KMS-11 (cell line): Measurements from ENCODE around the gene RNF41.

Experiments
- H2AFZ ChIP-seq: fragments of 200-600 bp; sonication (generic); 2 replicates; pipeline ENCODE4 v1.6.1; 2016; ENCODE audit warnings: antibody characterized with exemption, mixed run types, low read depth
- H3K27ac ChIP-seq: fragments of 200-600 bp; sonication (generic); 2 replicates; pipeline ENCODE4 v1.6.1; 2016; ENCODE audit warnings: mild to moderate bottlenecking, mixed run types
- H3K27me3 ChIP-seq: fragments of 200-600 bp; sonication (generic); 2 replicates; pipeline ENCODE4 v1.6.1; 2017; ENCODE audit warnings: mild to moderate bottlenecking, low read depth, mixed run types, moderate library complexity; ENCODE audit not compliant: insufficient read depth
- H3K36me3 ChIP-seq: fragments of 200-600 bp; sonication (generic); 2 replicates; pipeline ENCODE4 v1.6.1; 2017; ENCODE audit warnings: mild to moderate bottlenecking, mixed run types; ENCODE audit not compliant: insufficient read depth
- H3K4me1 ChIP-seq: fragments of 200-600 bp; sonication (generic); 2 replicates; pipeline ENCODE4 v1.6.1; 2016; ENCODE audit warnings: mild to moderate bottlenecking, low read depth, mixed run types; ENCODE audit not compliant: poor library complexity, severe bottlenecking
- H3K4me2 ChIP-seq: fragments of 200-600 bp; sonication (generic); 2 replicates; pipeline ENCODE4 v1.7.0; 2016; ENCODE audit warnings: mild to moderate bottlenecking, mixed run types
- H3K4me3 ChIP-seq: fragments of 200-600 bp; sonication (generic); IDR thresholded peaks from 2 replicates; pipeline ENCODE4 v1.6.1; 2017; ENCODE audit warnings: low read depth, low read length, mixed read lengths; ENCODE audit not compliant: insufficient read depth
- H3K79me2 ChIP-seq: fragments of 200-600 bp; sonication (generic); 2 replicates; pipeline ENCODE4 v1.6.1; 2016; ENCODE audit warnings: low read depth, mixed run types; ENCODE audit not compliant: insufficient read depth
- H3K9ac ChIP-seq: fragments of 200-600 bp; sonication (generic); 2 replicates; pipeline ENCODE4 v1.6.1; 2016; ENCODE audit warnings: mild to moderate bottlenecking, mixed run types
- H4K20me1 ChIP-seq: fragments of 200-600 bp; sonication (generic); 2 replicates; pipeline ENCODE4 v1.6.1; 2016; ENCODE audit warnings: mild to moderate bottlenecking, mixed run types; ENCODE audit not compliant: insufficient read depth
- TF ChIP-seq, protein P1 (sequence below): fragments of 200-600 bp; sonication (generic); conservative IDR thresholded peaks from 2 replicates; pipeline ENCODE4 v1.6.1; 2017; ENCODE audit warnings: low read depth, mild to moderate bottlenecking, antibody characterized with exemption, low read length, moderate library complexity, mixed read lengths

The RNF41 gene

DNA sequence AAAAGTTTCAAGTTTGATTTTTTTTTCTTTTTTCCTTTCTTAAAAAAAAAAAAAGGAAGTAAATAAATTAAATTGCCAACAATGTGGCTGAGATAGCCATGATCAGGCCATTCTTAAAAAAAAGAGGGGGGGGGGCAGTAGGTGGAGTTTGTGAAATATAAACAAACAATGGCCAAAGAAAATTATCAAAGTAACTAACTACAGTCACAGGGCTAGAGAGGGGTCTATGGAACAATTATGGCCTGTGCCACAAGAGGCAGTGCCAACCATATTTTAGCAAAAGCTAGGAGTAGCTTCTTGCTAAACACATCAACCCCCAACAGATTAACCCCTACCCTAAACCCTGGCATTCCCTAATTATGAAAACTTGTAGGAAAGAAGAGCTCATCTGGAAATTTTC lies 16.3 kb downstream of the RNF41 start:
- H3K79me2 ChIP-seq, result no peaks in the 10 kb centered on the region
- no peaks in the 10 kb centered on the region; the same call in 1 of the 2 replicates for H3K36me3 ChIP-seq
- no peak overlapping the region for H3K9ac ChIP-seq
- H3K4me1 ChIP-seq, result peaks cover 5% of the 10 kb centered on the region
- no peak overlapping the region for H2AFZ ChIP-seq
- no peak overlapping the region for H3K4me3 ChIP-seq
- TF ChIP-seq, protein P1, sequence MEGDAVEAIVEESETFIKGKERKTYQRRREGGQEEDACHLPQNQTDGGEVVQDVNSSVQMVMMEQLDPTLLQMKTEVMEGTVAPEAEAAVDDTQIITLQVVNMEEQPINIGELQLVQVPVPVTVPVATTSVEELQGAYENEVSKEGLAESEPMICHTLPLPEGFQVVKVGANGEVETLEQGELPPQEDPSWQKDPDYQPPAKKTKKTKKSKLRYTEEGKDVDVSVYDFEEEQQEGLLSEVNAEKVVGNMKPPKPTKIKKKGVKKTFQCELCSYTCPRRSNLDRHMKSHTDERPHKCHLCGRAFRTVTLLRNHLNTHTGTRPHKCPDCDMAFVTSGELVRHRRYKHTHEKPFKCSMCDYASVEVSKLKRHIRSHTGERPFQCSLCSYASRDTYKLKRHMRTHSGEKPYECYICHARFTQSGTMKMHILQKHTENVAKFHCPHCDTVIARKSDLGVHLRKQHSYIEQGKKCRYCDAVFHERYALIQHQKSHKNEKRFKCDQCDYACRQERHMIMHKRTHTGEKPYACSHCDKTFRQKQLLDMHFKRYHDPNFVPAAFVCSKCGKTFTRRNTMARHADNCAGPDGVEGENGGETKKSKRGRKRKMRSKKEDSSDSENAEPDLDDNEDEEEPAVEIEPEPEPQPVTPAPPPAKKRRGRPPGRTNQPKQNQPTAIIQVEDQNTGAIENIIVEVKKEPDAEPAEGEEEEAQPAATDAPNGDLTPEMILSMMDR, result peak; percentile 39
- H4K20me1 ChIP-seq, result no peaks in the 10 kb centered on the region
- H3K27me3 ChIP-seq, result no peaks in the 10 kb centered on the region
- H3K4me2 ChIP-seq, result no peak overlapping the region
- no peak overlapping the region for H3K27ac ChIP-seq

DNA sequence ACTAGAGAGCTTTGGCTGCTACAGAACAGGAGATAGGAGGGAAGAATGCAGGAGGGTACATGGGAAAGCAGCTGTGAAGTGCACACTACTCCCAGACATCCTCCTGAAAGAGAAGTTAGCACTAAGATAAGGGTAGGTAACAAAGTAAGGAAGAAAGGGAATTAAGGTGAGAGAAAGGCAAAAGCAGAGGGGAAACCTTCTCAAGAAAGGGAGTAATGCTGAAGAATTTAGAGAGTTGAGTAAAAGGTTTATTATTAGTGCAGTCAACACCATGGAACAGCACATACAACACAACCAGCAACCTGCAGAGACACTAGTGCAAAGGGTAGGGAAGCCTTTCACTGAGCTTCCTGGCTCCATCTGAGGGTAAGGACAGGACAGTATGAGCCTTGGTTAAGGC lies 17.4 kb downstream of the RNF41 start:
- Histone ChIP-seq H3K4me2 (no peak overlapping the region), H3K4me3 (no peak overlapping the region), H3K36me3 (no peaks in the 10 kb centered on the region), H3K9ac (no peak overlapping the region), H3K4me1 (peaks cover 5% of the 10 kb centered on the region), H3K79me2 (no peaks in the 10 kb centered on the region), H3K27me3 (no peaks in the 10 kb centered on the region), H3K27ac (no peak overlapping the region), H2AFZ (no peak overlapping the region), H4K20me1 (no peaks in the 10 kb centered on the region)
- TF ChIP-seq, protein P1, result no peak

DNA sequence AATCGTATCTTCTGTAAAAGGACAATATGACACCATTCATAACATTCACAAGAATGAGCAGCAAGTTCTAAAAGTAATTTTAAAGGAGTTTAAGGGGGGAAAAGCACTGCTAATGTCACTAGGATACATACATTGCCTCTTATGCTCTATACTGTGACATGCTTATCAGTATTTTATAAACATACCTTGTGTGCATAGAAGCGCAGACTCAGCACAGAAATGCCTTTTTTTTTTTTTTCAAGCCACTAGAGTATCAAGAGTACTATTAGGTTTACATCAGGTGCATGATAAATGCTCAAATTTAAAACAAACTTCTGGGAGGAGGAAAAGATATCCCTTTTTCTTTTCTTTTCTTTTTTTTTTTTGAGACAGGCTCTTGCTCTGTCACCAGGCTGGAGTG lies 18.9 kb downstream of the RNF41 start:
- no peaks in the 10 kb centered on the region for H3K79me2 ChIP-seq

DNA sequence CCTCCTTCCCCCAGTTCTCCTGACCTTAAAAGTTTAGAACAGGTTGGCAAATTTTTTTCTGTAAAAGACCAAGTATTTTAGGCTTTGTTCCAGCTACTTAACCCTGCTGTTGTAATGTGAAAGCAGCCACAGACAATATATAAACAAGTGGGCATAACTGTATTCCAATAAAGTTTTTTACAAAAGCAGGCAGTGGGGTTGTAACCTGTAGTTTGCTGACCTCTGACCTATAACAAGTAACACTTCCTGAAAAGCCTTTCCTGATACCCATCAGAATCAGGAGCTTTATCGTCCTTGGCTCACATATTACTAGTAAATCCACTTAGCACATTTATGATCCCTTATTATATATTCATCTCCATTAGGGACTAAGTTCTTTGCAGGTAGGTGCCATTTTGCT lies 19.4 kb downstream of the RNF41 start:
- Histone ChIP-seq H3K79me2 (no peaks in the 10 kb centered on the region), H3K36me3 (no peaks in the 10 kb centered on the region), H4K20me1 (no peaks in the 10 kb centered on the region), H2AFZ (no peak overlapping the region), H3K27me3 (no peaks in the 10 kb centered on the region), H3K4me1 (peaks cover 5% of the 10 kb centered on the region), H3K9ac (no peak overlapping the region), H3K27ac (no peak overlapping the region), H3K4me2 (no peak overlapping the region), H3K4me3 (no peak overlapping the region)
- TF ChIP-seq, protein P1, result no peak

More for the DNA sequence above, 18.9 kb downstream of the RNF41 start:
- TF ChIP-seq, protein P1, result no peak
- Histone ChIP-seq H4K20me1 (no peaks in the 10 kb centered on the region), H3K27me3 (no peaks in the 10 kb centered on the region), H3K9ac (no peak overlapping the region), H3K4me2 (no peak overlapping the region), H2AFZ (no peak overlapping the region), H3K36me3 (no peaks in the 10 kb centered on the region), H3K27ac (no peak overlapping the region), H3K4me3 (no peak overlapping the region), H3K4me1 (peaks cover 5% of the 10 kb centered on the region)
